Uterus (tissue), 2 donors: ENCODE measurements around the gene CCDC148.

Experiments
- CTCF ChIP-seq, 4 experiments: fragments of 200-600 bp in 2 of 4; fragments of 450-650 bp in 2 of 4; sonication (generic) in 2 of 4; IDR thresholded peaks; one replicate each; pipeline ENCODE4 v1.5.1; 2016 to 2019; ENCODE audit warnings: antibody characterized with exemption in 4 of 4, mild to moderate bottlenecking in 2 of 4, moderate library complexity in 1 of 4
- POLR2A ChIP-seq, 2 donors: fragments of 450-650 bp; IDR thresholded peaks; one replicate each; pipeline ENCODE4 v1.6.1; 2016; ENCODE audit warnings: antibody characterized with exemption in 2 of 2, mild to moderate bottlenecking in 1 of 2, moderate library complexity in 1 of 2

GRCh38 chr2:158255257-158255656 is 201.3 kb downstream of the CCDC148 start:
- TF ChIP-seq CTCF (IDR thresholded peaks at IDR 0.05) (no peak), POLR2A (IDR thresholded peaks at IDR 0.05) (no peak)
